IPS-18c (cell line): ENCODE measurements around the gene RASGRP3.

Experiments used
- H3K4me3 ChIP-seq: 2 replicates; pipeline ENCODE4 v1.7.0; 2013; ENCODE audit warnings: low read depth, mild to moderate bottlenecking, low read length, moderate library complexity; ENCODE audit not compliant: insufficient read depth
- H3K9me3 ChIP-seq: one replicate; pipeline ENCODE4 v1.6.1; 2013; ENCODE audit warnings: mild to moderate bottlenecking, low read length, moderate library complexity; ENCODE audit not compliant: control insufficient read depth, insufficient read depth

The RASGRP3 gene

DNA sequence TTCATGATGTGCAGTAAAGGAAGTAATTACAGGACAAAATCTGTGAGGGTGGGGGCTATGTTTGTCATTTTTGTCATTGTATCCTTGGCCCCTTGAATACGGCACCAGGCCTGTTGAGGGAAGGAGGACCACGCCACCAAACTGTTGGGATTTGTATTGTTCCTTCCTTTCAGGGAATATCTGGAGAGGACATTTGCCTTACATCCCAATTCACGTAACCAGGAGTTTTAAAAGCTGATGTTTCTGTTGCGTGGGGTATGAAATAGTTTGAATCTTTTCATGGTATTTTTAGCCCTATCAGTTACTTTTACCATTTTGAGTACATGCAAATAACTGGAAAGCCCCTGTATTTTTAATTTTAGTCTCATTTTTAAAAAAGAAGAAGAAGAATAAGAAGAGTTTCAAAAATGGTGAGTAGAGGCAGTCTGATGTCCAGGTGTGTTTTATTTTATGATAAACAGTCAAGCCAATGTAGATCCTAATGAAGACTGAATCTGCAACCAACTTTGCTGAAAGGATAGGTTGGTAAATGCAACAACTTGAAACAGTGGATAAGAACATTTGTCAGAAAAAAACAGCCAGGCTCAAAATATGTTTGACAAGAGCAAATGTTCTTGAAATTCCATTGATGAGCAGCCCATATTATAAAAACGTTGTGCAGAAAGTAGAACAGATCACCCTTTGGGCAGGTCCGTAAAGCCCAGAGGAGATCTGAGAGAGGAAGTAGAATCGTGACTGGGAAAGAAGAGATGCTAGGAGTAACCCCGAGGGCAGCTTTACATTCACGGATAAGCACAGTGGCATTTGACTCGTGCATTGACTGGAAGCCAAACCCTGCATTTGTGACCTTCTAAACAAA, 54.5 kb downstream of the RASGRP3 start:
- no peaks in the 10 kb centered on the region for H3K9me3 ChIP-seq
- no peak overlapping the region for H3K4me3 ChIP-seq

DNA sequence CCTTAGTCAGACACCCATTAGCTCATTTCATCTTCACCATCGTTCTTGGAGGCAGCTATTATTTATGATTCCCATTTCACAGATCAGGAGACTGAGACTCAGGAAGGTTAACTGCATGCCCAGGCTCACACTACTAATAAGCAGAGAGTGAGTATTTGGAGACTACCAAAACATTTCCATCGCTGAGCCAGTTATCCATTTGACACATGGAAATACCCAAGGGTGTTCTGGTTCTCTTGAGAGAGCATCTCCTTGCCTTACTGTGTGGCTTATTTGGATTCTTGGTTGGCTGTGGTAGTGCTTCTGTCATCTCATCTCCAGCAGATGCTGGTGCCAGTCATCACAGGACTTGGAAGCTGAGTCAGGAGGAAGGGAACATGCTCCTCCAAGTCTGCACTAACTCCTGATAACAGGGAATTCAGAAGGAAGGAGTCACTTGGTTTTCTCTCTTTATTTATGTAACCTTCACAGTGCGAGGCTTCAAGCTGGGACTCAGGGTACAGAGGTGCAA, 55.2 kb downstream of the RASGRP3 start:
- H3K9me3 ChIP-seq, result no peaks in the 10 kb centered on the region
- no peak overlapping the region for H3K4me3 ChIP-seq

DNA sequence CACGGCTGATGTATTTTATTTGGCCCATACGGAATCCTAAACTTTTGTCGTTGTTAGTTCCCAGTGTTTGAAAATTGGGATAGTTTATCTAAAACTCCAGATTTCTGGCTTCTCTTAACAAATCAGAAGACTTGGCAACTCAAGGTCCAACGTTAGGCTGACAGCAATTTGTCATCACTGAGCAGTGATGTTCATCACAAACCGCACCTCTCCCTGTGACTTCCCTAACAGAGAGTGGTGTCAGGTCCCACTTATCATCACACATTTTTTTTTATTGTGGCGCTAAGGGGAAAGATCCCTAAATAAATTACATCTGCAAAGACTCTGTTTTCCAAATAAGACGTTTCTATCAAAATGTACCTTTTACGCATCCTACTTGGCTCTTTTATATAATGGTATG, 55.7 kb downstream of the RASGRP3 start:
- H3K9me3 ChIP-seq, result no peaks in the 10 kb centered on the region
- no peak overlapping the region for H3K4me3 ChIP-seq

DNA sequence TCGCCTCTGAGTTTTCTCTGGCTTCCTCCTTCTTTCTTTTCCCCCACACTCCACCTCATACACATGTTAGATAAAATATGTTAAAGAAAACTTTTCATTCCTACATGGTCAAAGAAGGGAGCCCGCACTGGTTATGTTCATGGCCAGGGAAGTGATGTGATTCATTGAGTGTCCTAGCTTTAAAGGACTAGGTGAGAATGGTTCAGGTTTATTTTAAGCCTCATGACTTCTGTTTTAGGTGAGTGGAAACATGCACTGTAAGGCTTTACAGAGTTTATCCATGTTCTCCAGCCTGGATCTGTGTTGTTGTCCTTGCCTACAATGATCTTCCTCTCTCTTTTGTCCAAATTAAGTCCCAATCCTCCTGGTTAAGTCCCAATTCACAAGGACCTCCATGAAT, 56.5 kb downstream of the RASGRP3 start:
- Histone ChIP-seq H3K9me3 (no peaks in the 10 kb centered on the region), H3K4me3 (no peak overlapping the region)

DNA sequence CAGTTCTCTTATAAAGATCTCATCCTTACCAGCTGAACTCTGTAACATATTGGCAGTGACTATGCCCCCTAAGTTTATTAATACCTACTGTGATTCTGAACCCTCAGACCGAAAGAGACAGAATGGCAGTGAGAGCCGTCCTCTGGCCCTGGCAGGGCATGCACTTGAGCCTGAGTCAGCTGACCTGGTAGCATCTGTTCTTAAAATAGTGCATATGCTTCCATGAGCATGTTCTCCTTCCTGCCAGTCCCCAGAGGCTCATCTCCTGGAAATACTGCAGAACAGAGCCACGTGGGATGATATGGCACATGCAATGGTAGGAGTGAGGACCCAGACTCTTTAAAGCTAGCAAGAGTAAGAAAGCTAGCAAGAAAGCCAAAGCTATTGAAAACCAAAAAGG, 59.0 kb downstream of the RASGRP3 start:
- no peaks in the 10 kb centered on the region for H3K9me3 ChIP-seq

DNA sequence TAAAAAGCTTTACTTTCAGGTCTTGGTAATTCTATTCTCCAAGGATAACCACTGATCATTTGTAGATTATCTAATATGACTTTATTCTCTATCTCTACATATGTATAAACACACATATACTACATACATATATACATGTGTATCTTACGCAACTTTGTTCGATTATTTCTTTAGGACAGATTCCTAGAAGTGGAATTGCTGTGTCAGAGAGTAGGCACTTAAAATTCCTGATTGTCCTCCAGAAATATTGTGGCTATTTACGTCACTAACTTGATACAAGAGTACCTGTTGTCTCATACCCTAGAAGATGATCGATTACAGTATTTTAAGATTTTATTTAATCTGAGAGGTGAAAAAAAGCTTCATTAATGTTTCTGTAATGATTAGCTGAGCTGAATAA, 64.8 kb downstream of the RASGRP3 start:
- Histone ChIP-seq H3K4me3 (no peak overlapping the region), H3K9me3 (no peaks in the 10 kb centered on the region)

More for the DNA sequence above, 59.0 kb downstream of the RASGRP3 start:
- H3K4me3 ChIP-seq, result no peak overlapping the region

DNA sequence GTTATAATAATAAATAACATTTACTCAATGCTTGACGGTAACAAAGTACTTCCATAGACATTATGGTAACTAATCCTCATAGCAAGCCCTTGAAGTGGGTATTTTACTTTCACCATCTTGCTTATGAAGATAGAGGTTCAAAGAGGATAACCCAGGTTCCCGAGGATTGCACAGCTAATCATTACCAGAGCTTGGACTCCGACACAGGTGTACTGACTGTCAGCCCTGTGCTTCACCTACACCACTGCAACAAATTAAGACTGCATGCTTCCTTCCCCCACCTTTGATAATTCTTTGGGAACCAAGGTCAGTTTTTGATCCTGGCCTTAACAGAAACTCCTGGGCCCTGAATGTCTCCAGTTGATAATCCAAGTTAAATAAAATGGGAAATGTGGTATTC, 73.8 kb downstream of the RASGRP3 start:
- Histone ChIP-seq H3K9me3 (no peaks in the 10 kb centered on the region), H3K4me3 (no peak overlapping the region)

DNA sequence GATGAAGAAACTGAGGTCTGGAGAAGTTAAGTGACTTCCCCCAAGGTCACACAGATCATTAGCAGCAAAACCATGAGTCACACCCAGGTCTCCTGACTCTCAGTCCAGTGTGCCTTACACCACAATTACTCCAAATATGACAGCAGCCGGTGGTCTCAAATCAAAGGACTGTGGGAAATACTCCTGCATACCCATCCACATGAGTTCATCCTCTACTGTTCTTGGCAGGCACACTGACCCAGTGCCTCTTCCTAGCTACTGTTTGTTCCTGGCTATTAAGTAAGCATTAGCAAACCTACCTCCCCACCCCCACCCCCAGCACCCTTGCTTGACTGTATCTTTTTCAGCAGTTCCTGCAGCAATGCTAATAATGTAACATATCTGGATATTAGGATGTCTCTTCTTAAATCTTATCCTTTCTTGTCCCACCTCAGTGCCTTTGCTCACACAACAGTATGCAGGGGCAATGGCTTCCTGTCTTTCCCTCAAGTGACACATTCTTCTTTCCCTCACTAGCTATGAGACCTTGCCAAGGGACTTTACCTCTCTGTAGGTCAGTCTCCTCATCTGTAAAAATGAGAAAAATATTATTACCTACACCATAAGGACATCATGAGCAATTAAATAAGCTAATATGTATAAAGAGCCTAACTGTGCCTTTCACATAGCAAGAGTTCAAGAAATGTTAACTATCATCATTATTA, 76.5 kb downstream of the RASGRP3 start:
- Histone ChIP-seq H3K9me3 (no peaks in the 10 kb centered on the region), H3K4me3 (no peak overlapping the region)

DNA sequence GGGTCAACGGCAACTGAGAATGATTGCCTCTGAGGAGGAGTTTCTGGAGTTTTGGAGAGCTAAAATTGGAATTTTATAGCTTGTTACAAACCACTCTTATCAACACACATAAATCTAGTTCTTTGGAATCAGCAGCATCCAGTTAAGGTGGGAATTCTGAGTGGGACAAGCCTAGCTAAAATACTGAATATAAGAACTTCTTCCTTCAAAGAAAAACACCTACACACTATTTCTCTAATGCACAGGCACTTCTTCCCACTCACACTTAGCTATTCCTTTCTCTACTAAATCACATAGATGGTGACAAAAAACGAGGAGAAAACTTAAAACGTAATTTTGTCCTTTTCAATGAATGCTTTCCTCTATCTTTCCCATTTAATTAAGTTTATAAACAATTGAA, 79.2 kb downstream of the RASGRP3 start:
- Histone ChIP-seq H3K4me3 (no peak overlapping the region), H3K9me3 (no peaks in the 10 kb centered on the region)

DNA sequence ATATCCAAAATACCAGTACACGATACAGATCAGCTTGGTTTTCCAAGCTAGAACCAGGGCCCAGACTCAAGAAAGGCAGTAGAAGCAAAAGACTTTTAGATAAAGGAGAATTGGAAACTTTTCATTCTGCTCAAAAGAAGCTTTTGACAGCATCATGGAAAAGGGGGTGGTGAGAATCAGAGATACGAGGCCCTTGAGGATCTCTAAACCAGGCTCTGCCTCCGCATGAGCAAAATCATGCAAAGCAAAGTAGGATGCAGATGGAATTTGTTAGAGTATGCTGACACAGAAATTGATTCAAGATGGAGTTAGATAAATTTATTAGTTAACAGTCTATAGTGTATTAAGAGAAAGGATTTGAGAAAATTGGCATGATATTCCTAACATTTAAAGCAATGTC, 82.9 kb downstream of the RASGRP3 start:
- H3K9me3 ChIP-seq, result no peaks in the 10 kb centered on the region
- no peak overlapping the region for H3K4me3 ChIP-seq

DNA sequence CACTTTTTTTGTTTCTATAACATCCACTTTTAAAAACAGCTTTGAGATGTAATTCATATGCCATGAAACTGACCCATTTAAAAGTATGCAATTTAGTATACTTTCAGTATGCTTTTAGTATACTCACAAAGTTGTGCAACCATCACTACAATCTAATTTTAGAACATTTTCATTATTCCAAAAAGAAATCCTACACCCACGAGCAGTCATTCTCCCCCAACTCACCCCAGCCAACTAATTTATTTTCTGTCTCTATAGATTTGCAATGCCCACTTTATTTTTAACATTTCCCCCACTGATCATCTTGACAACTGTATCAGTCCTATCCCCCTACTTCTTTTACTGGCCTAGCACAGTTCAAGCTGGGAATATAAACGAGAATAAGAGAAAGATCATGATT, 83.6 kb downstream of the RASGRP3 start:
- Histone ChIP-seq H3K9me3 (no peaks in the 10 kb centered on the region), H3K4me3 (no peak overlapping the region)

DNA sequence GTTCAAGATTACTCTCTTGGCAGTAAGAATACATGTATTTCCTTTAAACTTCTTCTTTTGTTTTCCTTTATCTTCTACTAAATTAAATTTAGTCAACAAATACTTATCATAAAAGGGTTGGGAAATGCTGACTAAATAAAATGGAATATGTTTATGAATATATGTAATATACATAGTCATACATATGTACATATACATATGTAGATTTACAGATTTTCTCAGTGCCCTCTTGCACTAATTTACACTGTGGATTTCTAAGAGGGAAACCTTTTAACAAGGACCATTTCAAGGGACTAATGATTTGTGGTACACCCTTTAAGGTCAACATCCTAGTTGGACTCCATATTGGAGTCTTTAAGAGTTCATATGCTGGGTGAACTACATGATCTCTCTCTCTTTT, 85.4 kb downstream of the RASGRP3 start:
- Histone ChIP-seq H3K9me3 (no peaks in the 10 kb centered on the region), H3K4me3 (no peak overlapping the region)

DNA sequence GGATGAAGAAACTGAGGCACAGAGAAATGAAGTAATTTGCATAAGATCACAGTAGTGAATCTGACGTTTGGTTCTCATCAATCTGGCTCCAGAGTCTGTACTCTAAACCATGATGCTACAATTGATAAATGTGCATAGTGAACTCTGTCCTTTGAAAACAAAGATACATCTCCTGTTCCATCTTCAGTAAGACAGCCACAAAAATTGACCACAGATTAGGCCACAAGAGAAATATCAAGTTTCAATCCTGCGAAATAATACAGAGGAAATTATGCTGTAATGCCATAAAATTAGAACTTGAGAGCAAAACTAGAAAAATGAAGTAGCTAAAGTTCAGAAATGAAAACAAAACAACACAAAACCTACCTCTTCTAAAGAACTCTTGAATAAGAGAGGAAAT, 94.2 kb downstream of the RASGRP3 start:
- H3K4me3 ChIP-seq, result no peak overlapping the region
- H3K9me3 ChIP-seq, result no peaks in the 10 kb centered on the region

DNA sequence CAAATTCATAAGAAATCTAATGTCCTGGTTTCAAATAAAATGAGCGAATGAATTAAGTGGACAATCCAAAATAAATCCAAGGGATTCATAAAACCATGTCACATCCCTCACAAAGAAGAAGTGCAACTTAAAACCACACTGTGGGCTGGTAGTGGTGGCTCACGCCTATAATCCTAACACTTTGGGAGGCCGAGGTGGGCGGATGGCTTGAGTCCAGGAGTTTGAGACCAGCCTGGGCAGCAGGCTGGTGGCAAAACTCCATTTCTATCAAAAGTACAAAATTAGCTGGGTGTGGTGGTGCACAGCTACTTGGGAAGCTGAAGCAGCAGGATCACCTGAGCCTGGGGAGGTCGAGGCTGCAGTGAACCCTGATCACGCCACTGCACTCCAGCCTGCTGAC, 97.2 kb downstream of the RASGRP3 start:
- Histone ChIP-seq H3K4me3 (no peak overlapping the region), H3K9me3 (no peaks in the 10 kb centered on the region)

DNA sequence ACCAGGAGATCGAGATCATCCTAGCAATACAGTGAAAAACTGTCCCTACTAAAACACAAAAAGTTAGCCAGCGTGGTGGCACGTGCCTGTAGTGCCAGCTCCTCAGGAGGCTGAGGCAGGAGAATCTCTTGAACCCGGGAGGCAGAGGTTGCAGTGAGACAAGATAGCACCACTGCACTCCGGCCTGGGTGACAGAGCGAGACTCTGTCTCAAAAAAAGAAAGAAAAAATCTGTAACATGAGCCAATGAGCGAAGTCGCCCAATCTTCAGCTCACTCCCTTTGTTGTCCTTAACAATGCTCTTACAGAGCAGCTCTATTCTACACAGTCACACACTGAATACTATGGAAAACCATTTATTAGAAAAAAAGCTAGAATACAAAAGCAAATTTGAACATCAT, 100.6 kb downstream of the RASGRP3 start:
- H3K4me3 ChIP-seq, result no peak overlapping the region
- H3K9me3 ChIP-seq, result no peaks in the 10 kb centered on the region

DNA sequence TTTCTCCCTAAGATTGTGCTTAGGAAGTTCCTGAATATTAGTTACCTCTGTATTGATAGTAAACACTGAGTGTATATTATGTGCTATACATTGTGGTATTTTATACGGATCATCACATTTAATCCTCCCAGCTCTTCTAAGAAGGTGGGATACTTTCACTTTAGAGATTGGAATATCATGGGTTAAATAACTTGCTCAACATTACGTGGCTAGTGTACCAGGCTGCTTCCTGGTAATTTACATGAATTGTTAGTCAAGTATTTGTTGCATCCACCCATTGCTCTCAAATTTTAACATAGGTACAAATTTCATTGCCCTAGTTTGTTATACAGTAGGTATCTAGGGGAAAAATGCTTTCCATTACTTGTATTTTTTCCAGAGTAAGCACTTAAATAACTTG, 101.2 kb downstream of the RASGRP3 start:
- H3K4me3 ChIP-seq, result no peak overlapping the region
- H3K9me3 ChIP-seq, result no peaks in the 10 kb centered on the region

DNA sequence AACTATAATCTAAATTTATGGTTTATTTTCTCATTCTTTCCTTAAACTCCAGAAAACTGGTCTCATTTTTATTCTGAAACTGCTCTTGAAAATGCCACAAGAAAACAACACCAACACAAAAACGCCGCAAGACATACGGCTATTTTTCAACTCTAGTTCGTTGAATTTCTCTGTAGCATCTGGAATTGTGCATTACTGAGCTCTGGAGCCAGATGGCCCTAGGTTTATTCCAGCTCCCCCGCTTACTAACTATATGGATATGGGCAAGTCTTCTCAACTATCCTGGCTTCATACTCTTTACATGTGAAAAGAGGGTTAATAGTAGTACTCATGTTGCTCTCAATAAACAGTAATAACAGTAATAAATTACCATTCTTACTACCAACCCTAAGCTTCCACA, 102.8 kb downstream of the RASGRP3 start:
- H3K4me3 ChIP-seq, result no peak overlapping the region
- H3K9me3 ChIP-seq, result no peaks in the 10 kb centered on the region

DNA sequence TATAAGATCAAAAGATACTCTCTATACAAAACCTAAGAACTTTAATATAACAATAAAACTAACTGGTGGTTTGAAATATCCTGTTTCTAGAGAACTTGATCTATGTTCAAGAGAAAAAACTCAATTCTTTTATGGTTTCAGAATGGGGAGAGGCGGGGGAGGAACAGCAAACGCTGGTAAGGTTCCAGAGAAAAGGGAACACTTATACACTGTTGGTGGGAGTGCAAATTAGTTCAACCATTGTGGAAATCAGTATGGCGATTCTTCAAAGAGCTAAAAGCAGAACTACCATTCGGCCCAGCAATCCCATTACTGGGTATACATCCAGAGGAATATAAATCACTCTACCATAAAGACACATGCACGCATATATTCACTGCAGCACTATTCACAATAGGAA, 105.4 kb downstream of the RASGRP3 start:
- Histone ChIP-seq H3K4me3 (no peak overlapping the region), H3K9me3 (no peaks in the 10 kb centered on the region)
